K562 (cell line): ENCODE measurements around the gene CACNB2. TPM values are rescaled to one million over a fixed set of nuclear protein-coding genes. Genes with fewer than 3 reads are reported as not detected.
A peak's percentile ranks its signal among the peaks of the same experiment; 100 is the strongest.

Source experiments
- ATAC-seq: fragments of 200-7000 bp; cut with Tn5 transposase; 3 replicates; pipeline ENCODE4 v1.9.1; 2020; ENCODE audit warnings: moderate library complexity
- BruUV-seq: library from RNA; stranded (reverse); fragments of 400-500 nt; replicated peaks from 2 replicates; lab custom pipeline; 2021; lab: Mats Ljungman, UMichigan
- CTCF ChIA-PET: fragments of 300-600 bp; formaldehyde crosslinking; extraction: SDS; loops from one replicate; lab custom pipeline; 2021; ENCODE audit warnings: low intra/inter-chr PET ratio; lab: Yijun Ruan, JAX
- POLR2A ChIA-PET: fragments of 300-600, 350-650 bp; sonication (Branson Sonifier 250); formaldehyde crosslinking; extraction: SDS; loops from one replicate; lab custom pipeline; 2021; ENCODE audit warnings: antibody characterized with exemption, inconsistent platforms; lab: Yijun Ruan, JAX
- DNase-seq, 4 experiments: peaks; one replicate each; pipeline versions ENCODE4 v3.0.0 to v3.0.0-alpha.2; 2011 to 2018; ENCODE audit warnings: low spot score in 3 of 4, mixed read lengths in 3 of 4; ENCODE audit errors: extremely low read depth in 1 of 4
- FAIRE-seq: peaks from 2 replicates; lab custom pipeline; 2011; peaks lifted over from hg19 to GRCh38; lab: Jason Lieb, UNC
- H2AFZ ChIP-seq: 2 replicates; pipeline ENCODE4 v1.6.0; 2011; ENCODE audit warnings: low read depth, low read length, control low read depth, inconsistent platforms
- H3K27ac ChIP-seq: fragments of 200-600 bp; 3 replicates; pipeline ENCODE4 v1.8.0; 2011; ENCODE audit warnings: low read depth, mild to moderate bottlenecking, control low read depth, inconsistent platforms, low read length, moderate library complexity, mixed read lengths; ENCODE audit errors: extremely low read depth
- H3K27me3 ChIP-seq, 2 experiments: fragments of 300-600 bp in 1 of 2; 2 replicates in 1 of 2; 3 replicates in 1 of 2; pipeline versions ENCODE4 v1.6.0 to v1.8.0; 2011; ENCODE audit warnings: inconsistent platforms in 2 of 2, low read length in 2 of 2, mild to moderate bottlenecking in 1 of 2, mixed read lengths in 1 of 2, moderate library complexity in 1 of 2; ENCODE audit not compliant: control insufficient read depth in 2 of 2, insufficient read depth in 2 of 2
- H3K36me3 ChIP-seq: fragments of 300-600 bp; 3 replicates; pipeline ENCODE4 v1.8.0; 2011; ENCODE audit warnings: mild to moderate bottlenecking, low read length, inconsistent platforms; ENCODE audit not compliant: control insufficient read depth, insufficient read depth
- H3K4me1 ChIP-seq, 2 experiments: fragments of 200-600 bp in 1 of 2; replicated peaks in 1 of 2; 2 replicates in 1 of 2; 3 replicates in 1 of 2; pipeline versions ENCODE4 v1.5.1 to v1.8.0; 2011; ENCODE audit warnings: inconsistent platforms in 2 of 2, low read length in 2 of 2, mild to moderate bottlenecking in 1 of 2, mixed read lengths in 1 of 2, moderate library complexity in 1 of 2; ENCODE audit not compliant: control insufficient read depth in 2 of 2, insufficient read depth in 2 of 2
- H3K4me2 ChIP-seq: 2 replicates; pipeline ENCODE4 v1.6.1; 2011; ENCODE audit warnings: low read length, control low read depth, inconsistent platforms, mixed read lengths; ENCODE audit not compliant: insufficient read depth
- H3K4me3 ChIP-seq: fragments of 200-600 bp; sonication (generic), shearing (Covaris generic); 2 replicates; pipeline ENCODE4 v1.5.1; 2016; ENCODE audit warnings: control low read depth, inconsistent platforms
- H3K79me2 ChIP-seq: fragments of 200-600 bp; 3 replicates; pipeline ENCODE4 v1.8.0; 2011; ENCODE audit warnings: low read length, inconsistent platforms; ENCODE audit not compliant: control insufficient read depth, insufficient read depth
- H3K9ac ChIP-seq, 2 experiments: 2 replicates each; pipeline versions ENCODE4 v1.6.0 to v1.6.1; 2011; ENCODE audit warnings: low read depth in 2 of 2, low read length in 2 of 2, control low read depth in 1 of 2, inconsistent platforms in 1 of 2, mild to moderate bottlenecking in 1 of 2, mixed read lengths in 1 of 2; ENCODE audit not compliant: insufficient read depth in 1 of 2
- H3K9me1 ChIP-seq: one replicate; pipeline ENCODE4 v1.6.0; 2011; ENCODE audit warnings: inconsistent platforms, mild to moderate bottlenecking, low read length, moderate library complexity; ENCODE audit not compliant: control insufficient read depth, insufficient read depth
- H3K9me3 ChIP-seq: replicated peaks from 2 replicates; pipeline ENCODE4 v1.5.1; 2011; ENCODE audit warnings: low read depth, low read length, inconsistent platforms; ENCODE audit not compliant: control insufficient read depth, insufficient read depth
- H4K20me1 ChIP-seq: replicated peaks from 2 replicates; pipeline ENCODE4 v1.6.1; 2011; ENCODE audit warnings: low read length, inconsistent platforms, mixed read lengths; ENCODE audit not compliant: control insufficient read depth, insufficient read depth
- ETV5 ChIP-seq: sonication (generic); formaldehyde crosslinking; IDR thresholded peaks from 2 replicates; pipeline ENCODE4 v1.4.0; 2020; ENCODE audit warnings: low read depth, mild to moderate bottlenecking, missing genetic modification reagents
- GABPA ChIP-seq: fragments of 200-800 bp; sonication (Bioruptor generic); conservative IDR thresholded peaks from 2 replicates; pipeline ENCODE4 v1.6.1; 2016; ENCODE audit warnings: low read depth, missing genetic modification characterization, missing compliant biosample characterization
- MCM7 ChIP-seq, 2 experiments: fragments of 450-650 bp; IDR thresholded peaks; 2 replicates each; pipeline ENCODE4 v1.6.1; 2016 to 2018
- TSC22D4 ChIP-seq: fragments of 450-650 bp; IDR thresholded peaks from 2 replicates; pipeline ENCODE4 v1.6.1; 2016; ENCODE audit warnings: missing genetic modification characterization, missing biosample characterization, control low read depth
- ZNF121 ChIP-seq: sonication (generic); formaldehyde crosslinking; conservative IDR thresholded peaks from 2 replicates; pipeline ENCODE4 v1.8.0; 2022; ENCODE audit warnings: missing genetic modification reagents
- WGBS: fragments of 100-300 bp; shearing (Covaris generic); methylation state at CpG from one replicate; pipeline ENCODE4 v1.1.6; 2016; ENCODE audit warnings: low coverage, mixed read lengths; ENCODE audit not compliant: insufficient coverage; ENCODE audit errors: missing lambda C conversion rate; 5-methylcytosine and 5-hydroxymethylcytosine counted together
- in situ Hi-C: fragments of 300-500 bp; cut with MboI; formaldehyde crosslinking; loops from 4 replicates; pipeline ENCODE4 v1.15.0; 2018; ENCODE audit warnings: inconsistent platforms, mixed read lengths
- intact Hi-C: fragments of 100-400 bp; cut with micrococcal nuclease; formaldehyde crosslinking; loops from 2 replicates; pipeline ENCODE4 v1.14.2; 2022
- polyA plus RNA-seq, 8 experiments: library from polyadenylated mRNA; depleted of rRNA in 4 of 8; stranded (reverse) in 5 of 8; unstranded in 3 of 8; fragments of >200 nt; fragmentation: Nextera tagmentation in 2 of 8; fragmentation: Illumina TruSeq in 1 of 8; extraction: Ambion mirVana in 2 of 8; extraction: Trizol in 1 of 8; gene quantifications; 2 replicates each; pipeline versions ENCODE4 v1.2.1 to v1.2.3, GENCODE V29; 2011 to 2014; ENCODE audit warnings: inconsistent platforms in 1 of 8, missing spikeins in 1 of 8
- total RNA-seq, 7 experiments: library from RNA; depleted of rRNA in 6 of 7; stranded (reverse); fragments of >200 nt in 6 of 7; fragmentation: Illumina TruSeq in 2 of 7; extraction: Trizol in 2 of 7; gene quantifications; 2 replicates each; pipeline versions ENCODE4 v1.2.1 to v1.2.3, GENCODE V29; 2011 to 2021; ENCODE audit warnings: low replicate concordance in 1 of 7
- TF ChIP-seq, protein P1 (sequence below): sonication (generic); formaldehyde crosslinking; IDR thresholded peaks from 2 replicates; pipeline ENCODE4 v1.8.1; 2023; ENCODE audit warnings: mild to moderate bottlenecking, missing genetic modification reagents
- TF ChIP-seq, protein P2 (sequence below), 2 experiments: fragments of 200-800 bp in 1 of 2; sonication (Bioruptor generic) in 1 of 2; sonication (generic) in 1 of 2; formaldehyde crosslinking in 1 of 2; IDR thresholded peaks in 1 of 2; conservative IDR thresholded peaks in 1 of 2; 2 replicates each; pipeline versions ENCODE4 v1.5.0 to v1.6.1; 2016 to 2020; ENCODE audit warnings: missing compliant biosample characterization in 1 of 2, missing genetic modification characterization in 1 of 2, missing genetic modification reagents in 1 of 2

CACNB2 gene
- total and polyA plus RNA-seq, 9 of the 15 experiments (the other 6 are each of a cell fraction or from before 2014, with no cell fraction given): 1.8 to 2.2 TPM; not detected in 7

DNA sequence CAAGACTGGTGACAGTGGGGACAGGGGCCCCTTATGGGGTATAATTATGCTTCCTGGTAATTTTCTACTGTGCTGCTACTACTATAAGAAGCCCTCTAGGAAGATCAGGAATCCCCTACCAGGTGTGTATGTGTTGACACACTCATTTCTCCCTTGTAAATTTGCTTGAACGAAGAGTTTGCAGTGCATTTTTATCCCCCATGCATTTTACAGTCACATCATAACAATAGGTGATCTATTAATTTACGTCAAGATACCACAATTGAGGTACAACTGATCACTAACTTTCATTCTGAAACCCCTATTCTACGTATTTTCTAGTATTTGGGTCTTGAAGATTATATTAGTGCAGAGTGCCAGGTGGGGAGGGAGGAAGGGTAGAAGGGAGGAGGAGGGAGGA is 258.9 kb downstream of the CACNB2 start (continued):
- TF ChIP-seq MCM7 (IDR thresholded peaks at IDR 0.05) (no peak), GABPA (tag) (no peak), ZNF121 (CRISPR knock-in tag) (no peak)
- TF ChIP-seq, protein P1, sequence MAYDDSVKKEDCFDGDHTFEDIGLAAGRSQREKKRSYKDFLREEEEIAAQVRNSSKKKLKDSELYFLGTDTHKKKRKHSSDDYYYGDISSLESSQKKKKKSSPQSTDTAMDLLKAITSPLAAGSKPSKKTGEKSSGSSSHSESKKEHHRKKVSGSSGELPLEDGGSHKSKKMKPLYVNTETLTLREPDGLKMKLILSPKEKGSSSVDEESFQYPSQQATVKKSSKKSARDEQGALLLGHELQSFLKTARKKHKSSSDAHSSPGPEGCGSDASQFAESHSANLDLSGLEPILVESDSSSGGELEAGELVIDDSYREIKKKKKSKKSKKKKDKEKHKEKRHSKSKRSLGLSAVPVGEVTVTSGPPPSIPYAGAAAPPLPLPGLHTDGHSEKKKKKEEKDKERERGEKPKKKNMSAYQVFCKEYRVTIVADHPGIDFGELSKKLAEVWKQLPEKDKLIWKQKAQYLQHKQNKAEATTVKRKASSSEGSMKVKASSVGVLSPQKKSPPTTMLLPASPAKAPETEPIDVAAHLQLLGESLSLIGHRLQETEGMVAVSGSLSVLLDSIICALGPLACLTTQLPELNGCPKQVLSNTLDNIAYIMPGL (CRISPR knock-in tag): no peak

DNA sequence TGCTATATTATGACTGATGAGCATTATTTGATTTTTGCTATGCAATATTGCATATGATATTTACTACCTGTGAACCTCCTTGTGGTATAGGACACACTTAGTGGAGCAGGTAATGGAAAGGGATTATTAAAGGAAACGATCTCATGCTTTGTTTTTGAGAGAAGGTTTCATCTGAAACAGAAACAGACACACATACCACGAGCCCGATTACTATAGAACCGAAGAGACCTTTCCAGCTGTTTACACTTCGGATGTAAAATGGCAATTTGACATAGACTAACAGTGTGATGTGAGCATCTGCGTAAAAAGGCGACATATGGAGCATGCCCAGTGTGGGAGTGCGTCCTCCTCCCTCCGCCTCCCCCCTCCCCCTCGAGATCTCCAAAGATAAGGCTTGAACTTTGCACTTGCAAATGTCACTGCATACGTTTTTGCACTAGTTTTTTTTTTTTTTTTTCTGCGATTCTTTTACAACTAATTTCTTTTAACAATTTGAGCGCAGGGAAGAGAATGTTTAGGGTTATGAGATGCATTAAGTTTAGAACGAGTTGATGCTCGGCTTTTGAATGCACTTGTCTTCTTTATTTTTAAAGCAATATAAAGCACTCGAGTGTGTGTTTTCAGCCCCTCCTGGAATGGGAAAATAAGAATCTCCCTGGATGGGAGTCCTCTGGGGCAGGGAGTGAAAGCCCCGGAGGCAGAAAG is 260.1 kb downstream of the CACNB2 start:
- Histone ChIP-seq H3K4me3 (no peak overlapping the region), H2AFZ (no peak overlapping the region), H3K4me2 (no peak overlapping the region), H3K27ac (no peak overlapping the region), H3K9ac (no peak overlapping the region), H3K9me3 (no peaks in the 10 kb centered on the region), H3K79me2 (no peaks in the 10 kb centered on the region), H3K9me1 (no peaks in the 10 kb centered on the region), H3K36me3 (no peaks in the 10 kb centered on the region), H4K20me1 (no peaks in the 10 kb centered on the region), H3K4me1 (no peaks in the 10 kb centered on the region), H3K27me3 (peaks cover 2 to 4% of the 10 kb centered on the region in 2 experiments; a peak in 3 of 5 replicates)
- BruUV-seq: no TSS peak
- ATAC-seq (no peak; the same call in 1 of the 3 replicates), FAIRE-seq (no peak), DNase-seq (peak in 3 of 4 experiments; percentile 9 to 12 (median 11))
- ChIA-PET POLR2A (no interaction called here), CTCF (no interaction called here)
- 1% methylated on average over 13 of the region's 17 CpGs for WGBS
- intact Hi-C loops (no loop called here), in situ Hi-C loops (no loop called here)
- TF ChIP-seq TSC22D4 (tag) (no peak), ETV5 (no peak)
- TF ChIP-seq, protein P2, sequence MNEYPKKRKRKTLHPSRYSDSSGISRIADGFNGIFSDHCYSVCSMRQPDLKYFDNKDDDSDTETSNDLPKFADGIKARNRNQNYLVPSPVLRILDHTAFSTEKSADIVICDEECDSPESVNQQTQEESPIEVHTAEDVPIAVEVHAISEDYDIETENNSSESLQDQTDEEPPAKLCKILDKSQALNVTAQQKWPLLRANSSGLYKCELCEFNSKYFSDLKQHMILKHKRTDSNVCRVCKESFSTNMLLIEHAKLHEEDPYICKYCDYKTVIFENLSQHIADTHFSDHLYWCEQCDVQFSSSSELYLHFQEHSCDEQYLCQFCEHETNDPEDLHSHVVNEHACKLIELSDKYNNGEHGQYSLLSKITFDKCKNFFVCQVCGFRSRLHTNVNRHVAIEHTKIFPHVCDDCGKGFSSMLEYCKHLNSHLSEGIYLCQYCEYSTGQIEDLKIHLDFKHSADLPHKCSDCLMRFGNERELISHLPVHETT (CRISPR knock-in tag; conservative IDR thresholded peaks at IDR 0.05 in 1 of 2, IDR thresholded peaks at IDR 0.05 in 1 of 2): no peak
